Inferior parietal cortex (tissue), 1 donor: ENCODE measurements around the gene SMAD1.

ENCODE experiments used
- DNase-seq: peaks from one replicate; pipeline ENCODE4 v3.0.0-alpha.2; 2016; ENCODE audit errors: extremely low spot score

SMAD1 gene

DNA sequence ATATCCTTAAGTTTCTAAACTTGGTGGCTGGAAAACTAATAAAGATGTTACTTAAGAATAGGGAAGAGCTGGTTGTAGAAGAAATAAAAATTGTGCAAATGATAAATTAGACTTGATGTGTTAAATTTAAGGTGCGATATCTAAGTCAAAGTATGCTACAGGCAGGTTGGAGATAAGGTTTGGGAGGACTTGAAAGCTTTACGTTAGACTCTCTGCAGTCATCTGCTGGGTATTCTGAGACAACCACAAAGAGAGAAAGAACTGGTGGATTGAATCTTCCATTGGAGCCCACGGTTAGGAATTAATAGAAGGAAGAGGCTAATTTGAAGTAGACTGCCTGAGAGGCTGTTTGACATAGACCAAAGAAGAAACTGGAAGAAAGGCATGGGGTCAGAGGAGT is 7.9 kb downstream of the SMAD1 start:
- DNase-seq: no peak

DNA sequence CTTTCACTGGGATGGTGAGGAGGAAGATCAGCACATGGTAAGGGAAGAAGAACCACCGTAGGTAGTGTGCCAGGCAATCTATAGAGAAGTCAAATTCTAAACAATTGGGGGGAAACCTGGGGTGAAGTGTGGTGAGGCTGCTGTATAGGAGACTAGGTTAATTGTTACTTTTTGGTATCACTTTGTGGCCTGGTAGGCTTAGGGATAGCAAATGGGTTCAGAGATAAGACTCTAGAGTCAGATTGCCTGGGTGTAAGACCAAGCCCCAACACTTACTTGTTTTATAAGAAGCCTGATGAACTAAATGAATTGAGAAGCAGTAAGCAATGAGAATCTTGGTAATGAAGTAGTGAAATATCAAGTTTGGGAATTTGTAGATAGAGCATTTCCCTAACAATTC is 8.7 kb downstream of the SMAD1 start:
- DNase-seq: no peak

DNA sequence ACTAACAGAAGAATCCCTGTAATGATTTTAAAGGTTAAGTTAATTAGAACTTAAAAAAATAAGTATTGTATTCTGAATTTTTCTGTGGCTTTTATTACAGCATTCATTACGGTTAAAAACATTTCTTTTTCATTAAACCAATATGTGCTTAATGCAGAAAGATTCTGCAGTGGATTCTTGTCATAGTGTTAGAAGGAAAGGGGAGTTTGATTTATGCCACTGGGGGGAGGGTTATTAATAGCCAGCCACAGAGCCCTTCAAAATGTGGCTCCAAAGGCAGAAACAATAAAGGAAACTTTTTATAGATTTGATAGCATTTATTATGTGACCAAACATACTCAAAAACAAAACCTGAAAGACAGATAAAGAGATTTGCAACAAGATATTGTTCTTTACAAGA is 9.1 kb downstream of the SMAD1 start:
- DNase-seq: no peak

DNA sequence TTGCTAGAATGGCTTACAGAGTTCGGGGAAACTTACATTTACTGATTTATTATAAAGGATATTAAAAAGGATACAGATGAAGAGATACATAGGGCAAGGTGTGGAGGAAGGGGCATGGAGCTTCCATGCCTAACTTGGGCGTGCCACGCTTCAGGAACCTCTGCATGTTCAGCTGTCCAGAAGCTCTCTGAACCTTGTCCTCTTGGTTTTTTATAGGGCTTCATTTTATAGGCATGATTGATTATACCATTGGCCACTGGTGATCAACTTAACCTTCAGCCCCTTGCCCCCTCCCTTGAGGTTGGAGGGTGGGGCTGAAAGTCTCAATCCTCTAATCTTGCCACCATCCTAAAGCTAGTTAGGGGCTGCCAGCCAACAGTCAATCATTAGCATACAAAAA is 10.7 kb downstream of the SMAD1 start:
- no peak for DNase-seq

DNA sequence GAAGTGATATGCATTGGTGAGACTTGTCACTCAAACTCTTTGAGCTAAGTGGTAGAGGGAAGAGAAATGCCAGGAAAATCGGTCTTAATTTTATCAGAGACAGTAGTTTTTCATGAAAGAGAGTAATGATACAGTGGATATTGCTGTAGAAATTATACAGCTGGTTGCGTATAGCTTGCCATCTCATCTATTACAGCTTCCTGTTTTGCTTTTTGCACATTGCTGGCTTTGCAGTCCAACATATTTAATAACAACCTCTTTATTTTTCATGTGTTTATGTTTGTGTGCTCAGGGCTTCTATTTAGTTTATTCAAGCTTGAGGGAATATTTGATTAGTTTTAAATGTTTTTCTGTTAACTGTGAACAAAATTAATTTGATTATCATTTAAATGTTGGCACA is 11.5 kb downstream of the SMAD1 start:
- no peak for DNase-seq

DNA sequence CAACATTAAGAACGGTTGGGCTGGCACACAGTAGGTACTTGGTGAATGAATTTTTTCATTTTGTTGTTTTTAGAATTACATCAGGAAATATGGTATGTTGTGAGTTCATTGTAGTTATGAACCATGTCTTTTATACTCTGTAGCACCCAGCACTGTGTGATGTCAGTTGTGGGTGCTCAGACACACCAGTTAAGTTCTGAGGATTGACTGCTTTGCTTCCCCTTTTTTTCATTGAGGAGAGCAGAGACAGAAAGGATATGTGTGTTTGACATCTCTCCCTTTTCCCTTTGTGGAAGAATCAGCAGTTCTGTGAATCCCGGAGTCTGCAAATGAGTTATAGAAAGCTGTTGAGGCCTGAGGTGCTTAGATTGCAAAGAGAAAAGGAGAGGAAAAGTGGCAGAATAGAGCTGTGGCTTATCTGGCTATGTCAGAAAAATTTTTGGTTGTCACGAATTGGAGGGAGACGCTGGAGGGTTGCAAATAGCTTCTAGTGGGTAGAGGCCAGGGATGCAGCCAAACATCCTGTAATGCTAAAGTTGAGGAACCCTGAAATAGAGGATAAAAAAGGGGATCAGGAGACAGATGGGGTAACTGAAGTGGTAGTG is 13.1 kb downstream of the SMAD1 start:
- DNase-seq: no peak

DNA sequence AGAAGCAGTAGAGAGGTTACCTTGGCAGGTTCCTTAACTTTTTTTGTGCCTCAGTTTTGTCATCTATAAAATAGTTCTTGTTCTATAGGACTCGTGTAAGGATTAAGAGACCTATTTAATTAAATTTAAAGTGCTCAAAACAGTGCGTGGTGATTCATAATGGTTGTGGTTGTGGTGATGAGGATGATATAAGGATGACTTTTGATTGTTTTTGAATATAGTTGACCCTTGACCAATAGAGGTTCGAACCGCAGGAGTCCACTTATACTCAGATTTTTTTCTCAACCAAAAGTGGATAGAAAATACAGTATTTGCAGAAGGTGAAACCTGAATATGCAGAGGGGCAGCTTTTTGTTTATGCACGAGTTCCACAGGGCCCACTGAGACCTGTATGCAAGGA is 14.6 kb downstream of the SMAD1 start:
- no peak for DNase-seq

DNA sequence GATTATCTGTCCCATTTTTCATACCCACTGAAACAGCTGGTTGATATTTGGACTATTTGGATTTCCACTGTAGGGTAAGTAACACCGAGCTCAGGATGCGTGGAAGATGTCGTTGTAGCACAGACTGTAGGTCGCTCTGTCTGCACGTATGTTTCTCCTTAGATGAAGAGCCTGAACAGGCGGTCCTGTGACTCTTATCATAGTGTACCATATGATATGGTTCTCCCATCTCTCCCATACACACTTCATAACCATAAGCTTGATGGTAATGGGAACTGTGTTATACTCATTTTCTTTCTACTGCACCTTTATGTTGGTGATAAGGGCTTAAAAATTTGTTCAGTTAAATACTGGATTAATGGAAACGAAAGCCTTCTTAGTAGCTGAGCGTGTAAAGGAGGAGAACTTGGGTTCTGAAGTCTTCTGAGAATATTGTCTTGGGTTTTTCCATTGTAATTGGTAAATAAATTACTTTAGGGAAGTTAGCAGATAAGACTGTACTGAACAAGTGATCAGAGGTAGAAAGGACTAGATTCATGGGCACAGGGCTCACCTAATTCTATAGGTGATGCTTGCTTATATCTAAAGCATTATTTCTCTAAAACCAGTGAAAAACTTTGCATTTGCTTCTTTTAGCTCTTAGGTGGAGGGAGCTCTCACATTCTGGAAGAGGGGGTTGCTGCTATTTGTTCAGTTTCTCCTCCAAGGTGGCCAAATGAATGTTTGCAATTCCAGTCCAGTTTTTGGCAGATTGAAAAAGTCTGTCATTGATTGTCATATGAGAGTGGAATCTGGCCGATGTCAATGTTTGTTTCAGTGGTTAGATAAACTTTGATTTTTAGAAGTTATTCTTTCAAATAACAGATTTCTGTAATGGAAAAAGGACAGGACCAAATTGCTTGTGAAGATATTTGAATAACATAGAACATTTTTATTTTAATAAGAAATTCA is 15.8 kb downstream of the SMAD1 start:
- DNase-seq: no peak

DNA sequence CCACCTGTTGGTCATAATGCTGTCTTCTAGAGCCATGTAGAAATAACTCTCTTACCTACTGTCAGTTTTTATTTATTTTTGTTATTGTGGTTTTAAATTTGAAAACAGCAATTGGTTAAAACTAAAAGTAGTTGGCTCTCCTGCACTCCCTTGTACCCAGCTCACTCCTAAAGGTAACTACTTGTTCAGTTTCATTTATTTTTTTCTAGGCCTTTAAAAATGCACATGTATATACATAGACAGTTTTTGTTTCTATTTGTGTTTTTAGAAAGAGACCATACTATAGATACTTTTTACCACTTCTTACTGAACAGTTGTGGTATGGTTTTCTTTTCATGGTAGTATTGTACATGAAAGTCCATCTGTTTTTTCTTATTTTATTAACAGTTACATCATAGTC is 16.8 kb downstream of the SMAD1 start:
- no peak for DNase-seq

DNA sequence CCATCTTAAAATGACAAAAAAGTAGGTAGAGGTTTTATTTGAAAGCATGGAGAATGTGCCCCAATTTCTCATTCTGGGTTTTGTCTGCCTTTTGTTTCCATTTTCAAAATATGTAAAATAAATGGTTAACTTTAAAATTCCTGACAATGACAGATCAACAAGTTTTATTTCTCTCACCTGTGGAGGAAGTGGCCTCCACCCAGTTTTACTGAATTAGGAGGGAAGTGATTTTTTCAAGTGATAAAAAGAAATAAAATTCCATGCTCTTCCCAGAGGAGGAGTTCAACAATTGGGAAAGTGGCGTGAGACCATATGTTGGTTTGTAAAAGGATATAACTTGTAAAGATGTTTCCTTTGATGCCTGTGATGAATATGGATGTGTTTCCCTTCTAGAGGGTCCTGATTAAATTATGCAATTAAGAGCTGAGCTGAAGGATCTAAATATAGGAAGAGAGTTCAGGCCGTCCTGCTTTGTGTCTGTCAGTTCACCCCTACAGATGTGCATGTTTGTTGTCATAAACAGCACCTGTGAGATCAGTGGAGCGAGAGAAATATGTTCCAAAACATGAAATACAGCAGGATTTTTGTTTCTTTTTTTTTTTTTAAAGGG is 19.5 kb downstream of the SMAD1 start:
- DNase-seq: no peak

DNA sequence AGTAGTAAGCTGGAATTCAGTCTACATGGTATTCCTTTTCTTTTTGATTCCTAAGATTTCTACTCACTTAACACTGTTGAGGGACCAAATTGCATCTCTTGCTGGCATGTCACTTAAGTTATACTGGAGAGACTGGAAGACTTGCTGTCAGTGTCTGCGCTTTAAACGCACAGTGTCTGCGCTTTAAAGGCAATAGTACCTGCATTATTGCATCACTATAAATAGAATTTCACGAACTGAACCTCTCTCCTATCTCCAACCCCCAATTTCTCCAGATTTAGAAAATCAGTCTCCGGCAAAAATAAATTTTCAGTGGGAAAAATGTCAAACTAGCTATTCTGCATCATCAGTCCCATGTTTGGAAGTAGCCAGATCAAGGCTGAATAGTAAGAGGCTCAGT is 21.2 kb downstream of the SMAD1 start:
- no peak for DNase-seq

DNA sequence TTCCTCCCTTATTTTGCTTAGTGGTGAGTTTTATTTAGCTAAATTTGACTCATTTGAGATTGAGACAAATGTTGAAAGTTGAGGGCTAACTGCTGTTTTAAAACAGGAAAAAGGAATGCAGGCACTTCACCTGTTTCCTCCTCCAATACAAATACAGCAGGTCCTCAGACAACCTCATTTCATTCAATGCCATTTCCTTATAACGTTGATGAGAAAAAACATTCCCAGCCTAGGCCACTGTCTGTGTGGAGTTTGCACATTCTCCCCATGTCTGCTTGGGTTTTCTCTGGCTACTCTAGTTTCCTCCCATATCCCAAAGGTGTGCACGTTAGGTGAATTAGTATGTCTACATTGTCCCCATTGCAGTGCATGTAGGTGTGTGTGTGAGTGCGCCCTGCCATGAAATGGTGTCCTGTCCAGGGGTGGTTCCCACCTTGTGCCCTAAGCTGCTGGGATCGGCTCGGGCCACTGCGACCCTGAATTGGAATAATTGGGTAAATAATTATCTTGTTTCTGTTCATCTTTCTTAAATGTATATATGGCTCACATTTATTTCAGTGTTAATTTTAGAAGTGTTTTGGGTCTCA is 21.9 kb downstream of the SMAD1 start:
- no peak for DNase-seq

DNA sequence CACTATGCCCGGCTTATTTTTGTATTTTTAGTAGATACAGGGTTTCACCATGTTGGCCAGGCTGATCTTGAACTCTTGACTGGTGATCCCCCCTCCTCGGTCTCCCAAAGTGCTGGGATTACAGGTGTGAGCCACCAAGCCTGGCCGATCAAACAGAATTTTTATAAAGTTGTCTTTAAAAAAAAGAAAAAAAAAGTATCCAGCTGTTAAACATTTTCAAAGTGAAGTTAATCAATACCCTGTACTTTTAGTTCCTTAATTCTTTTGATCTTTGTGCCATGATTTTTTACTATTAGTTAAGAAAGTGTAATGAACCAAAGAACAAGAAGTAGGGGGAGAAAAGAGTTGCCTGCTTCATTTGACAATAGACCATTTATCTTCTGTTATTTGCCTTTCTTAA is 24.3 kb downstream of the SMAD1 start:
- no peak for DNase-seq

DNA sequence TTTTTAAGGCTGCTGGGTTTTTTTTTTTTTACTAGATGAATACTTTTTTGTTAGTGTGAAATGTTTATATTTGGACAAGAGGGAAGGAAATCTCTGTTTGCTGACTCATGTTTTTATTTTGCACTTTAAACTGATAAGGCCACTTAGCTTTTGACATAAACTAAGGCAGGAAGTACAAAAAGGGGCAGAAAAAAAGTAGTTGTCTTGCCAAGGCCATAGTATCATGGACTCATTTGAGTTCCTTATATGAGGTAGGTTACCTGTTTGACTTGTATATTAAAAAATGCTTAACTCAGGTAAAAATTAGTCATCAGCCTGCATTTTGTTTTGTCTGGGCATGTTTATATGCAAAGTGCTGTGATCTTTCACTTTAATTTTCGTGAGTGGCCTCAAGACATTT is 26.0 kb downstream of the SMAD1 start:
- DNase-seq: no peak

DNA sequence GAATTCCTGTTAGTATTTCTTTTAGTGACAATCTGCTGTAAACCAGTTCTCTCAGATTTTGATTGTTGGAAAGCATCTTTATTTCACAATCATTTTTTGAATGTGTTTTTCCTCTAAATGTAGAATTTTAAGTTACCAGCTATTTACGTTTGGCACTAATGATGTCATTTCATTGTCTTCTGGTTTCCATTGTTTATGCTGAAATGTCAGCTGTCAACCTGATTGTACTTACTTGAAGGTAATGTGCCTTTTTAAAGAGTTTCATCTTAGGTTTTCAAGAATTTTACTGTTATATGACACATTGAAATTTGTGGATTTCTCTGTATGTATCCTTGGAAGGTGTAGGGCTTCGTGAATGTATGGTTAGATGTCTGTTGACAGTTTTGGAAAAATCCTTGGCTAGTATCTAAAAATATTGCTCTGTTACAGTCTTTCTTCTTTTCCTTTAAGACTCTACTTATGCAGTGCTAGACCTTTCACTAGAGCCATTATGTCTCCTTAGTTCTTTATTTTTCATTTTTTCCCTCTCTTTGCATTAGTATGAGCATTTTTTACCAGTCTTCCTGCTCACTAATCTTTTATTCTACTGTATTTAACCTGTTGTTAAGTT is 30.4 kb downstream of the SMAD1 start:
- DNase-seq: no peak

DNA sequence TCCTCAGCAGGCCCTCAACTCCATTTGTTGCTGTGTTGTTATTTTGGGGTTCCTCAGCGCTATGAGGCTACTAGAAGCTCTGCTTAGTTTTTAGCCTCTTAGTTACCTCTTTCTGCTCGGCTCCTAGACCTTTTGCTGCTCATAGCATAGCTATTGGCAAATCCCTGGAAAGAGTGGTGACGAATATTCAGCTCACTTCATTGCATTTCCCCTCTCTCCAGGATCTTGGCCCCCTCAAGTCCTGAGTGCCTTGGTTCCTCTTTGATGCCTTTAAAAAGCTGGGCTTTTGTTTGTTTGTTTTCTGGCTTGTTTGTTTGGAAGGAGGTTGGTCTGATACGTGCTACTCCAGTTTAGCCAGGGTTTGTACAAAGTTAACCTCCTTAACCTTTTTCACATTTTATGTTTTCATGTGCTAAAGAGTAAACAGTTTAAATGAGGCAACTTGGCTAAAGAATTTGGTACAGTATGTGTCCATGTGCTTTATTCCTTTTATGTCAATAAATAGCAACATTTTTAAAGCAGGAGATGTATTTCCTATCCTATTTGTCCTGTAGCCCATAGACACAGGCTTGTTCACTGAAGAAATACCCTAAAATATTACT is 31.5 kb downstream of the SMAD1 start:
- DNase-seq: no peak

DNA sequence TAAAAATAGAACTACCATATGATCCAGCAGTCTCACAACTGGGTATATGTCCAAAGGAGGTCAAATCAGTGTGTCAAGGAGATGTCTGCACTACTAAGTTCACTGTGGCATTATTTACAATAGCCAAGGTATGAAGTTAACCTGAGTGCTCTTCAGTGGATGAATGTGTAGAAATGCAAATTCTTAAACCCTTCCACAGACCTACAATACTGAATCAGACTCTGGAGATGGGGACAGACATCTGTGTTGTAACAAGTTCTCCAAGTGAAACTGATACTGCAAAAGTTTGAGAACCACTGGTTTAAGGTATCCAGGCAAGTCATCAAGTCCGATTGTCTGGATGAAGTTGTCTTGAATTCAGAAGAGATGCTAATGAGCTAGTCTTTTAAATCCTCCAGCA is 38.5 kb downstream of the SMAD1 start:
- no peak for DNase-seq

DNA sequence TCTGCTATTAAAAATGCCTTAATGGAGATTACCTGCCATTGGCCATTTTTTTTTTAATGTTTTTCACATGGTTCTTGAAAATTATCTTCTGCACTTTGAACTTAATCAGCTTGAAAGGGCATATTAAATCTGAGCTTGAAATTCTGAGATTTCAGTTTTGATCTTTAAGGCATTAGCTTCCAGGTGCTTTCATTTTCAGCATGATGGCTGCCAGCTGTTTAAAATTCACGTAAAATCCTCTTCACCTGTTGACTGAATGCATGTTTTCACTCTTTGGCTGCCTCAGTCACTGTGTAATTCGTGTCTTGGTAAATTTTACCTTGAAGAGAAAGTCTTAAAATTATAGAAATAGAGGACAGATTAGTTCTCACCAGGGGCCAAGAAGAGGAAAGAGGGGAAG is 39.6 kb downstream of the SMAD1 start:
- DNase-seq: no peak

DNA sequence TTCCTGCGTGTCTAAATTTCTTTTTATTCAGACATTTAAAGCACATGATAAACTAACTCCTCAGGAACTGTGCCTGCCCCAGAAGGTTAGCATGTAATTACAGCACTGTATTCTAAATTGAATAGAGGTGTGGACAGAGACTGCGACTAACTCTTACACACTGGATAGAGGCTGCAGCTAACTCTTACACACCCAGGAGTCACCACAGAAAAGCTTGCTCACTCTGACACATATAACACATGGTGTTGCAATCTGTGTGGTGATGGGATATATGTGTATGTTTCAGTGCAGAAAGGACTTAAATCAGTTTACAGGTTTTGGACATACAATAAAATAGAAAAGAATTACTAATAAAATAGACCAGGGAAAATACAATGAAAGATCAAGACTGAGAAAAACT is 41.5 kb downstream of the SMAD1 start:
- DNase-seq: no peak

DNA sequence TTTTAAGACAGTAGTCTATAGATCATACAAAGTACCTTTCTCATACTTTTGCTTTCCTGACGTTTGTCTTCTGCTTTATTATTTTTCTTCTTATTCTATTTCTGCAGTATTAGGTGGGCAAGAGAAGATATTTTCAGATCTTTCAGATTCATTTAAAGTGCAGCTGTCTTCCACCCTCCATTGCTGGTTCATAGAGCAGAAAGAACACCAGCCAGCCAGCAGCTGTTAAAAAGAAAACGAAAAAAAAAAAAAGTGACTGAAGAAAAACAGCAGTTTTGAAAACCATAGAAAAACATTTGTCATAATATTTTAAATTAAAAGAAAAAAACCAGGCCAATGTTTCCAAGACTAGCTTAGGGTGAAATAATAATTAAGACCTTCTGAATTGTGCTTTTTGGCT is 42.9 kb downstream of the SMAD1 start:
- DNase-seq: no peak

DNA sequence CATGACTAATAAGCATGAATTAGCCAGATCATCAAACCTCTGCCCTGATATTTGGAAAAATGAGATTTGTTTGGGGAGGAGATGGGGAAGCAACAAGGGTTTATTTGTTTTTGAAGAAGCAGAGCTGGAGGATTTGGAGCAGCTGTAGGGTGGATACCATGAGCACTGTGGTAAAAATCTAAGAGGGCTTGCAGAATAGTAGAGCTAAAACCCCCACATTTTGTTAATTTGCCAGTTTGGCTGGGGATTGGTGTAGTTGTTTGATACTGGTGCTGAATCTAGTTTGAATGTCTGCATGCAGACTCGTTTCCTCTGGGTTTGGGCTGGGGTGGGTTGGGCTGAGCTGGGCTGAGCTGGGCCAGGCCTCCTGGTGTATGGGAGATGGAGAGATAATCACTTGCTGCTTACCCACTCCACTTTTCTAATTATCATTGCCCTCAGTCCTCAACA is 43.7 kb downstream of the SMAD1 start:
- DNase-seq: no peak

DNA sequence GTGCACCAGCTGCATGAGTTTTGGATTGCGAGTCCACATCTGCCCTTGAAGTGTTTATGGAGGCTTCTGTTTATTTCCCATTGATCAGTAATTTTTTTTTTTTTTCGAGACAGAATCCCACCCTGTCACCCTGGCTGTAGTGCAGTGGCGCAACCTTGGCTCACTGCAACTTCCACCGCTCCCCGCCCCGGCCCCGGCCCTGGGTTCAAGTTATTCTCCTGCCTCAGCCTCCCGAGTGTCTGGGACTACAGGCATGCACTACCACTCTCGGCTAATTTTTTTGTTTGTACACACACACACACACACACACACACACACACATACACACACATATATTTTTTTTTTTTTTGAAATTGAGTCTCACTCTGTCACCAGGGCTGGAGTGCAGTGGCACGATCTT is 46.1 kb downstream of the SMAD1 start:
- DNase-seq: no peak
